HG03575 (cell line): ENCODE data around the gene TRAPPC5.

Experiments used
- ATAC-seq: cut with Tn5 transposase; IDR thresholded peaks from one replicate; pipeline ENCODE4 v1.9.1; 2021; ENCODE audit not compliant: unreplicated experiment, insufficient number of reproducible peaks, low FRiP score; ENCODE audit errors: extremely low read depth

TRAPPC5 gene

DNA sequence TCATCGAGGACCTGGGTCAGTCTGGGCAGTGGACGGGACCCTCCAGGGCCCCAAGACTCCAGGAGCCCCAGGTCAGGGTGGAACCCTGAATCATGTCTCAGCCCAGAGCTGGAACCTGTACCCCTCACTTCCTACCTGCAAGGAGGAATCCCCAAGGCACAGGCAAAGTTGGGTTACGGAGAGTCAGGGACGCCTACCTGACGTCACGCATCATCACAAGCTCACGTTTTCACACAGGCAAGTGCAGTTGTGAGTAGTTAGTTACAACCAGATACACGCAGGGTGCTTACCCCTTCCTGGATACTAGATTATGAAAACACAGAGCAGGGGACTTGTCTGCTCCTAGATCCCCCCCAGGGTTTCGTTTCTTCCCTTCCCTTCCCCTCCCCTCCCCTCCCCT is 9.8 kb upstream of the TRAPPC5 start:
- no peak for ATAC-seq

DNA sequence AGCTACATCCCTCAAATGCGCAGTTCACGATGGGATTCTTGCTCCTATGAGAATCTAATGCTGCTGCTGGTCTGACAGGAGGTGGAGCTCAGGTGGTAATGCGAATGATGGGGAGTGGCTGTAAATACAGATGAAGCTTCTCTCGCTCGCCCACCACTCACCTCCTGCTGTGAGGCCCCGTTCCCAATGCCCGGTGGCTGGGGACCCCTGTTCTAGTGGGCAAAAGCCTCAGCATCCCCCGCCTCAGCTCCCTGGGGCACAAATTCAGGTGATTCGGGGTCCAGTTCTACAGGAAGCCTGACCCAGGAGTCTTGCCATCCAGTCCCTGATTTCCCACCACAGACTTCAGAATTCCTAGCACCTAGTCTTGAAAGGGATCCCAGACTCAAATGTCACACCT is 8.1 kb upstream of the TRAPPC5 start:
- no peak for ATAC-seq

DNA sequence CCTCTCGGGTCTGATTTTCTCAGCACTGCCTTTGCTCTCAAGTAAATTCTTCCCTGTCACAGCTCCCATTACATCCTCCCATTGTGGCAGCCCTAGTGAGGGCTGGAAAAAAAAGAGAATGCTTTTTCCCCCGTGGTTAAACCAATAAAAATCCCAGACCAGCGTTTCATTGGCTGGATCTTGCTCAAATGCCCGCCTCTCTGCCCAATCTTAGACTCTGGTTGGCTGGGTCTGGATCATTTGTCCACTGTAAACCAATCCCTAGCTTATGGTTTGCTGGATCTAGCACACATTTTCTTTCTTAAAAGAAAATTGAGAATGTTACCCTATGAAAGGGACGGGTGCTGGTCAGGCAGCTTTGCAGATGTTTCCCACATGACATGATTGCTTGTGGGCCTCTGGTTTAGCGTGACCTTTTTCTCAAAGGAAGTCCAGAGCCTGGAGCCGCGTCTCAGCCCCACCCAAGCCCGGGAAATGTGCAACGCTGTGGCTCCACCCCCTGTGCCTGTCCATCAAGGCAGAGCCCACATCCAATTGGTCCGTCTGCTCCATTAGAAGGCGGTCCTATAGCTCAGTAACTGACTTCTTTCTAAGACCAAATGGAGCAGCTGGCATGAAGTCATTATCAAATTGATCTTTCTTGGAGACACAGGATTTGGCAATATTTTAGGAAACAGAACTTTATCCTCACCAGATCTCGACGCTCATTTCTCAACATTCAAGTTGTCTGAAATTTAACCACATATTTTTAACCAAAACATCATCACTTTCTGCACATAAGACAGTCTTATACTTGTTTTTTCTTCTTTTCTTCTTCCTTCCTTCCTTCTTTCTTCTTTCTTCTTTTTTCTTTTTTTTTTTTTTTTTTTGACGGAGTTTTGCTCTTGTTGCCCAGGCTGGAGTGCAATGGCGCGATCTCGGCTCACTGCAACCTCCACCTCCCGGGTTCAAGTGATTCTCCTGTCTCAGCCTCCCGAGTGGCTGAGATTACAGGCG is 6.3 kb upstream of the TRAPPC5 start:
- no peak for ATAC-seq

DNA sequence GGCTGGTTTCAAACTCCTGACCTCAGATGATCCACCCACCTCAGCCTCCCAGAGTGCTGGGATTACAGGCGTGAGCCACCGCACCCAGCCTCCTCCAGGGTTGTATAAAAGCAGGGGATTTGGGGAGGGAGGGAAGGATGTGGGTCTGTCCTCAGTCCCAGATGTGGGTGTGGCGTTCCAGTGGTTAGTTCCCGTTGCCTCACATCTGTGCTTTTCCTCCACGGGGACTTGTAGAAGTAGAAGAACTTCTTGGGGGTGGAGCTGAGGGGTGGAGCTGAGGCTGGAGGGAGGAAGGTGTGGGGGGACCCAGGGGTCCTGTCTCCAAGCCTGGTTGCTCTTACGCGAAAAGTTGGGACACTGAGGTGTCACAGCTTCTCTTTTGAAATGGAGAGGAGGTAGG is 4.3 kb upstream of the TRAPPC5 start:
- ATAC-seq, result no peak

DNA sequence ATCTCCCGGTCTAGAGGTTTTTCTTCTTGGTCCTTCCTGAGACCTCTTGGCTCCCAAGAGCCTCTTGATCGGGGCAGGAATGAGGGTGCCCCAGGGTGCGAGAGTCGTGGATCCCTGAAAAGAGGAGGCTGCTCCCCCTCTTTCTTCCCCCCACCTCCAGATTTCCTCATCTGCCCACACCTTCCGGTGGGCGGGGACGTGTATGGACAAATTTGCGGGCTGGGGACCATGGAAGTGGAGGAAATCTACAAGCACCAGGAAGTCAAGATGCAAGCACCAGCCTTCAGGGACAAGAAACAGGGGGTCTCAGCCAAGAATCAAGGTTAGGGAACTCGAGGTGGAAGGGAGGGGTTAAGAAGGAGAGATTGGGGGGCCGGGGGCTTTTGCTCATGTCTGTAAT is 3.8 kb upstream of the TRAPPC5 start, which contains the start of gene MCEMP1:
Gene MCEMP1 (plus strand): TSS at position 237 of the 400 bp plus-strand sequence. CDS start 31 bp downstream, at position 268.
- ATAC-seq, result no peak

DNA sequence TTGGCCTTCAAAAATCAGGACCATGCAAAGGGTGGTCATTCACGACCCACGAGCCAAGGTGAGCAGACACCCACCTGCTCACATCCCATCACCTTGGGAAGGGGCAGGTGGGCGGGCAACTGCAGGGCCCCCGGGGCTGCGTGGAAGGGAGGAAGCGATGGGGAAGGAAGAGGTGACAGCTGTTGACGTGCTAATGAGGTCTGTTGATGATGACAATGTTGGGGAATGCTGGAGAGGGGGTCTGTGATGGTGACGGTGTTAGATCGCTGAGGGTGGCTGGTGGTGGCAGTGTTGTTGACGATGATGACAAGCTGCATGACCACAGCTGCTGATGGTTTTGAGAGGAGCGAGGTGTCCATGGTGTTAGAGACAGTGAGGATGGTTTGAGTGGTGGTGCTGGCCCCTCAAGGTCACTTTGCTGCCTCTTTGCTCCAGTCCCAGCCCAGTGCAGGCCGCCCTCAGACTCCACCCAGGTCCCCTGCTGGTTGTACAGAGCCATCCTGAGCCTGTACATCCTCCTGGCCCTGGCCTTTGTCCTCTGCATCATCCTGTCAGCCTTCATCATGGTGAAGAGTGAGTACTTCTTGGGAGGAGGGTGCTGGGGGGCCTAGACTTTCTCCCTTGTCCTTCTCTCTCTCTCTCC is 2.8 kb upstream of the TRAPPC5 start:
- ATAC-seq, result no peak

DNA sequence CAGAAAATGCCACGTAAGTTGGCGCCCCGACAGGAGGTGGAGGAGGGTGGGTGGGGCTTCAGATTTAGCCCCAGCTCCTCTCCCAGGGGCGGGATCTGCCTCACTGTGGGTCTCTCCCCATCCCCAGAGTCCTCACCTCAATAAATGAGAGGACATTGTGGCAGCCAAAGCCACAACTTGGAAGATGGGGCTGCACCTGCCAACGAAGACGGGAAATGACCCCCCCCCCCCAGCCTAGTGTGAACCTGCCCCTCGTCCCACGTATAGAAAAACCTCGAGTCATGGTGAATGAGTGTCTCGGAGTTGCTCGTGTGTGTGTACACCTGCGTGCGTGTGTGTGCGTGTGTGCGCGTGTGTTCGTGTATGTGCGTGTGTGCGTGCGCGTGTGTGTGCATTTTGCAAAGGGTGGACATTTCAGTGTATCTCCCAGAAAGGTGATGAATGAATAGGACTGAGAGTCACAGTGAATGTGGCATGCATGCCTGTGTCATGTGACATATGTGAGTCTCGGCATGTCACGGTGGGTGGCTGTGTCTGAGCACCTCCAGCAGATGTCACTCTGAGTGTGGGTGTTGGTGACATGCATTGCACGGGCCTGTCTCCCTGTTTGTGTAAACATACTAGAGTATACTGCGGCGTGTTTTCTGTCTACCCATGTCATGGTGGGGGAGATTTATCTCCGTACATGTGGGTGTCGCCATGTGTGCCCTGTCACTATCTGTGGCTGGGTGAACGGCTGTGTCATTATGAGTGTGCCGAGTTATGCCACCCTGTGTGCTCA is 1.5 kb upstream of the TRAPPC5 start:
- no peak for ATAC-seq

DNA sequence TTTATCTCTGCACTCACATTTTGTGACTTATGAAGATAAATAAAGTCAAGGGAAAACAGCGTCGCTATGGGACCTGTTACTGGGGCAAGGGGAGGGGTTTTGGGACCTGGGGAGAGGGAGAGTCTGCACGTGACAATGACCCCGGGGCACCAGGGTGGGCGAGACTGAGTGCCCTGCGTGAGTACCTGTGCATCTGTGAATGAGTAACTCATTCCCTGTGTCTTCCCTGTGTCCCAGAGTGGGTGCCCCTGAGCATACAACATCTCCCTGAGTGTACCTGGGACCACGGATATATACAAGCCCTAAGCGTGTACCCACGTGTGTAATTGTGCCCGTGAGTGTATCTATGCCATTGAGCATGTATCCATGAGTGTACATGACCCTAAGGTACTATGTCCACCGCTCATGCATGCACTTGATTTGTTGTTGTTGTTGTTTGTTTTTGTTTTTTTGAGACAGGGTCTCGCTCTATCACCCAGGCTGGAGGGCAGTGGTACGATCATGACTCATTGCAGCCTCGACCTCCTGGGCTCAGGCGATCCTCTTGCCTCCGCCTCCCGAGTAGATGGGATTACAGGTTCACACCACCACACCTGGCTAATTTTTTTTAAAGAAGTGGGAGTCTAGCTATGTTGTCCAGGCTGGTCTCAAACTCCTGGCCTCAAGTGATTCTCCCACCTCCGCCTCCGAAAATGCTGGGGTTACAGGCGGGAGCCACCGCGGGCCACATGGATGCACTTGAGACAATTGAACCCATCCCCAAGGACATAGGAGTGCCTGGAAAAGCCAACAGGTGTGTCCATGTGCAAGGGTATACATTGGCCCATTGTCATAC is 645 bp upstream of the TRAPPC5 start:
- ATAC-seq, result no peak

DNA sequence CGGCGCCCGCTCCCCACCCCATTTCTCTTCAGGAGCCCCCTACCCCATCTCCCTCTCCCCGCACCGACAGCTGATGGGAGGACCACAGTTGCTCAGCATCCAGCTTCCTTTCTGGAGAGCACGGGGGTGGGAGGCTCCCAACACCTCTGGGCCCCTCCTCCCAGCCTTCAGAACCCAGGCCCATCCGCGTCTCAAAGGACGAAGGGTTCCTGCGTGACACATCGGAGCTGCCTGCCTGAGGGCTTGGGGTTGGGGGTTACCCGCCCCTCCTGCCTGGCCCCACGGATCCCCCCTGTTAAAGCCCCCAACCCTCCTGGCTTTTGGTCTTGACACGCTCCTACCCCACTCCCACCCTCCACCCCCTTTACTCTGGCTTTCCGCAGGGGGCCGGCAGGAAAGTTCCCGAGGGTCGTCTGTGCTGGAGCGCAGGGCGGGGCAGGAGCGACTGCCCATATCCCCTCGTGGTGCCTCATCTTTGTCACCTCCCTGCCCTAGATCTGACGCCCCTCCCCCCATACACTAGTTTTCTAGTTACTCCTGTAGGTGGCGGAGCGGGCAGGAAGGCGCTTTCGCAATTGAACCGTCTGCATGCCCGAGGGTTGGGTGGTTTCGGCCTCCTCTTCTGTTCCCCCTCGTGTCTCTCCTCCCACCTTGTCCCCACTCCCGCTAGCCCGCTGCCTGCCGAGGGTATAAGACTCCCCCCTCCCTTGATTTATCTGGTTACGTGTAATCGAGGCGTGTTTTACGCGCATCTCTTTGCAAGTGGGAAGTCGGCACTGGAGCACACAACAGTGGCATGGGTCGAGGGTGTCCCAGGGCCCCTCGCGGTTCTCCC is 924 bp downstream of the TRAPPC5 start:
- ATAC-seq, result no peak

DNA sequence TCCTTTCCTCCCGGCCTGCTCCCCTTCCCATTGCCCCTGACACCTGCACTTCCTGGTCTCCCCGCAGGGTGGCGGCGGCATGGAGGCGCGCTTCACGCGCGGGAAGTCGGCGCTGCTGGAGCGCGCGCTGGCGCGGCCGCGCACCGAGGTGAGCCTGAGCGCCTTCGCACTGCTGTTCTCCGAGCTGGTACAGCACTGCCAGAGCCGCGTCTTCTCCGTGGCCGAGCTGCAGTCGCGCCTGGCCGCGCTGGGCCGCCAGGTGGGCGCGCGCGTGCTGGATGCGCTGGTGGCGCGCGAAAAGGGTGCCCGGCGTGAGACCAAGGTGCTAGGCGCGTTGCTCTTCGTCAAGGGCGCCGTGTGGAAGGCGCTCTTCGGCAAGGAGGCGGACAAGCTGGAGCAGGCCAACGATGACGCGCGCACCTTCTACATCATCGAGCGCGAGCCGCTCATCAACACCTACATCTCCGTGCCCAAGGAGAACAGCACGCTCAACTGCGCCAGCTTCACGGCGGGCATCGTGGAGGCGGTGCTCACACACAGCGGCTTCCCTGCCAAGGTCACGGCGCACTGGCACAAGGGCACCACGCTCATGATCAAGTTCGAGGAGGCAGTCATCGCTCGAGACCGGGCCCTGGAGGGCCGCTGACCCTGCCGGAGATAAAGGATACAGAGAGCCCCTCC is 1.7 kb downstream of the TRAPPC5 start:
- no peak for ATAC-seq

DNA sequence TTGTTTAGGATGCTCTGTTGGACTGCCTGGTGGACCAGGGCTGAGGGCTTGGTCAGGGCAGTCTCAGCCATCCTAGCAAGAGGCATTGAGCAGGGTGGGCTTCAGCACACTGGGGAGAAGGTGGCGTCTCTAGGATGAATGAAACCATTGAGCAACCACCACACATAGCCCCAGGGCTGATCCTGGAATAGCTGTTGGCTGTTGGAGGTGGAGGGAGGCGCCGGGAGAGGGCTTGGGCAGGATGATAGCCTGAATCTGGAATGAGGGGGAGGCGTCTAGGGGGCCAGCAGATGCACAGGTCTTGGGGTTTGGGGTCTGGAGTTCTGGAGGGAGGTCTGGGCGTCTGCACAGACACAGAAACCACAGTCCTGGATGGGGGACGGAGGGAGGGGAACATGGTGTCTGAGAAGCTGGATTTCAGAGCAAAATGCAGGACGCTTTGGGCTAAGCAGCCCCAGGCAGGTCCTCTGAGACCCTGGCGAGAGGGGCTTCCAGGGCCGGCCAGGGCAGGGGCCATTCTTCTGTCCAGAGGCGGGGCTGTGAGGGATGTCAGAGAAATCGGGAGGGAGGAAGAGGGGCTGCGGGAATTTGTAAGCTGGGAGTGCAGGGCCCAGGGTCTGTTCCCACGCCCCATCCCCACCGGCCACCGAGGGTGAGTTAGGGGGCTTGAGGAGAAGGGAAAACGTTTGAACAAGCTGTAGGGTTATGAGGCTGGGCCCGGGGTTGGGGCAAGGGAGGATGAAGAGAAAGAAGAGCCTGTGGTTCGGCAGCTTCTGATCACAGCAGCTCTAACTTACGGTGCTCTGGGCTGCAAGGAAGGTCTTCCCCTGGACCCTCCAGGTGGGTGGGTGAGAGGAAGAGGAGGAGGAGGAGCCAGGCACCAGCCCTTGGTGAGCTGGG is 5.2 kb downstream of the TRAPPC5 start:
- no peak for ATAC-seq

DNA sequence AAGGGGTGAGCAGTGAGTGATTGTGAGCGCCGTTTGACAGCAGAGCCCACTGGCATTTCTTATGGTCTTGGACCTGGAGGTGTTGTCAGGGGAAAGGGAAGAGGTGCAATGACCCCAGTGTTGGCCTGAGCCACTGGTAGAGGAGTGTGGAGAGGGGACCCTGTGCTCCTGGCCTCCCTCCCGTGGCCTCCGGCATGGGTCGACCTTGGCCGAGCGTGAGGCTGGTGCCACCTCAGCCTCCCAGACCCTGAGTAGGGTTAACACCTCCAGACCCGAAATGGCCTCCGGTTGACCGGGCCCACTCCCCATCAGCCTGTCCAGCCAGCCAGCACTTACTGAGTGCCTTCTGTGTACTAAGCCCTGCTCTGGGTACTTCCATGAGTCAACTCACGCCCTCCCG is 6.5 kb downstream of the TRAPPC5 start:
- no peak for ATAC-seq

DNA sequence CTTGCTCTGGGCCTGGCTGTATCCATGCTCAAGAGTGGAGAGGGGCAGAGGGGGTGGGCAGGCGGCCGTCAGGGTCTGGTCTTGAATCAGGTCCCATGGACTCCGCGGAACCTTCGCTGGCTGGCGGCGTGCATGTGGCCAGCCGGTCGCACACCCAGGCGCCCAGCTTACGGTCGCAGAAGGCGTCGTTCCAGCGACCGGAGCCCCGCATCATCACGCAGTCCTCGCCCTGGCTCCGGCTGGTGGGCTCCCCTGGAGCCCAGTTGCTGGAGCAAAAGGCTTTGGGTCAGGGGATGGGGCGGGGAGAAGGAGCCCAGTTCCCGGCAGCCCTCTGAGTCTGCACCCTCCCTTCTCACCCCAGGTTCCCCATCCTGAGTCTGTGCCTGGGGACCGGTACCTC is 8.5 kb downstream of the TRAPPC5 start:
- no peak for ATAC-seq

DNA sequence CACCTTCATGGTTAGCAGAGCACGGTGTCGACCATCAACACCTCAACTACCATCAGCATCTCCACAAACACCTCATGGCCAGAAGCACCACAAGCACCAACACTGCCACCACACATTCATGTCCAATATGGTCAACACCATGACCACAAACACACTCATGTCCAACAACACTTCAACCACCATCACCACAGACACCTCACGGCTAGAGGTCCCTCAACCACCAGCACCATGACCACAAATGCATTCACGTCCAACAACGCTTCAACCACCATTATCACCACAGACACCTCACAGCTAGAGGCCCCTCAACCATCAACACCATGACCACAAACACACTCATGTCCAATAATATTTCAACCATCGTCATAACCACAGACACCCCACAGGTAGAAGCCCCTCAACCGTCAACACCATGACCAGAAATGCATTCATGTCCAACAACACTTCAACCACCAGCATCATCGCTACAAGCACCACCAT is 10.2 kb downstream of the TRAPPC5 start:
- no peak for ATAC-seq

DNA sequence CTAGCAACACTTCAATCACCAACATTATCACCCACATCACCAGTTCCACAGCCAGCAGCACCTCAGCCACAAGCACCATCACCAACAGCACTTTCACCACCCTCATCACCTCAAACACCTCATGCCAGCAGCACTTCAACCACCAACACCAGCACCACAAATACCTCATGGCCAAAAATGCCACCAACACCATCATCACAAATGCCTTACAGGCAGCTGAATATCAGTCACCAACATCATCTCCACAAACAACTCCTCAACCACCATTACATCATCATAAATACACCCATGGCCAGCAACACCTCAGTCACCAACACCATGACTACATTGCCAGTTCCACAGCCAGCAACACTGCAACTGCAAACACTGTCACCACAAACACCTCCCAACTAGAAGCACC is 10.9 kb downstream of the TRAPPC5 start:
- ATAC-seq, result no peak

DNA sequence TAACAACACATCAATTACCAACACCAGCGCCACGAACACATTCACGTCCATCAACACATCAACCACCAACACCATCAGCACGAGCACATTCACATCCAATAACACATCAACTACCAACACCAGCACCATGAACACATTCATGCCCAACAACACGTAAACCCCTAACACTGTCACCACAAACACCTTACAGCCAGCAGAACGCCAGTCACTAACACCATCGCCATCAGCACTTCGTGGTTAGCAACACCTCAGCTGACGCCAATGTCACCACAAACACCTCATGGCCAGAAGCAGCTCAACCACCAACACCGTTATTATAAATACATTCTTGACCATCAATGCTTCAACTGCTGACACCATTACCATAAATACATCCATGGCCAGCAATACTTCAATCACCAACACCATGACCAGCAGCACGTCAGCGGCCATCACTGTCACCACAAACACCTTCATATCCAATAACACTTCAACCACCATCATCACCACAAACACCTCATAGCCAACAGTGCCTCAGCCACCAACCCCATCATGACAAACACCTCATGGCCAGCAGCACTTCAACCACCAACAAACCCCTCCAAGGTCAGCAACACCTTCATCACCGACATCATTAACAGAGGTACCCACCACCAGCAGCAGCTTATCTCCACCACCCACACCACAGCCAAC is 11.9 kb downstream of the TRAPPC5 start:
- no peak for ATAC-seq
